ENCODE data around the gene PDHX.

PDHX gene

DNA sequence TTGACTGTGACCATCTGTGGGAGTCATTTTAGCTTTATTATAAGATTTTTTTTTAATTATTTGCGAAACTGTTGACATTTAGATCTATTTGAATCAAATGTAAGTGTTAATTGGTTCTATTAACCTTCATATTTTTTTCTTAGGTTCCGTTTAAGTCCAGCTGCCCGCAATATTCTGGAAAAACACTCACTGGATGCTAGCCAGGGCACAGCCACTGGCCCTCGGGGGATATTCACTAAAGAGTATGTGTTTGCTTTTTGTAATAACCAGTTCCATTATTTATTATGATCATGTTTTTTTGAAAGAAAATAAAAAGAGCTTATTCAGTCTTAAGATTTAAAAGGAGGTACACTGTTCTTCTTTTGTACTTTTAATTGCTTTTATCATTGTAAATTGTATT lies 43.9 kb downstream of the PDHX start:
- DNase-seq = no peak

DNA sequence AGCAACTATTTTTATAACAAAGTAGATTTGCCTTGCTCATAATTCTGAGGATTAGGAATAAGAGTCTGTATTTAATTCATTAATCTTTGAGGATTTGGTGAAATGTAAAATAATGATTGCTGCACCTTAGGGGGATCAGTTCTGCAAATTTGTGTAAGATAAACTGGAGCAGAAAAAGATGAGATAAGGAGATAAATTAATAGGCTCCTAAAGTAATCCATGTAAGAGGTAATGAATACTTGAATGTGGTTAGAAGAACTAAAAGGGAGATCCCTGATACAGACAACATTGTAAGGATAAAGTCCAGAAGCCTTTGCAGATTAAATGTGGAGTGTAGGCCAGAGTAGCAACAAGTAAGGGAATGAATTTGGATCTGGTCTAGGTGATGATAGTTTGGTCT lies 45.6 kb downstream of the PDHX start:
- no peak for DNase-seq

DNA sequence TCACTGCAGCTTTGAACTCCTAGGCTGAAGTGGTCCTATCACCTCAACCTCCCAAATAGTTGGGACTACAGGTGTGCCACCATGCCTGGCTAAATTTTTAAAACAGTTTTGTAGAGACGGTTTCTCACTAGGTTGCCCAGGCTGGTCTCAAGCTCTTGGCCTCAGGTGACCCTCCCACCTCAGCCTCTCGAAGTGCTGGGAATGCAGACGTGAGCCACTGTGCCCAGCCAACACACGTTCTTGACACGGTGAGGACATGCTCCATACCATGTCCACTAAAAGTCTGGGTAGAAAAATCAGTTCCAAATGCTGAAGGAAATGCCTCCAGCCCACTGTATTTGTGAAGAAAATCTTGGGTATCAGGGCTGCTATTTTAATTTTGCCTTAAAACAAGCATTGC lies 46.9 kb downstream of the PDHX start:
- DNase-seq = no peak

DNA sequence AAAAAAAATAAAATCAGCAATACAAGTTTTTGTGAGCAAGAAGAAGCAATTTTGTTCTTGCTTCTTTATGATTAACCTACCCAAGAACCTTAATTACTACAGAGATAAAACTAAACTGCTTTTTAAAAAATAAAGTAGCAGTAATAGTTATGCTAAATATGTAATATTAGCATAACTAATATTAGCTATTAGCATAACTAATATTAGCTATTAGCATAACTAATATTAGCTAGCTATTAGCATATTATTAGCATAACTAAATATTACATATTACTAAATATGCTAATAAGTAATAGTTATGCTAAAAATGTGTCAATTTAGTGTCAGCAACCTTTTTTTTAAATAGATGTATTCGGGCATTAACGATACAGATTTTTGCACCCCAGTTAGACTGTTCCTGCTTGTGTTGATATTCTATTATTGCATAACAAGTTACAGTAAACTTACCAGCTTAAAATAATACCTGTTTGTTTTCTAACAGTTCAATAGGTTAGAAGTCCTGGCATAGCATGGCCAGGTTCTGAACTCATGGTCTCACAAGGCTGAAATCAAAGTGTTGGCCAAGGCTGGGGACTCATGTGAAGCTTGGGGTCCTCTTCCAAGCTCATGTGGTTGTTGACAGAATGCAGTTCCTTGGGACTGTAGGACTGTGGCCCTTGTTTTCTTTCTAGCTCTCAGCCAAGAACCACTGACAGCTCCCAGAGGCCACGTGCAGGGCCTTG lies 48.4 kb downstream of the PDHX start:
- no peak for DNase-seq

DNA sequence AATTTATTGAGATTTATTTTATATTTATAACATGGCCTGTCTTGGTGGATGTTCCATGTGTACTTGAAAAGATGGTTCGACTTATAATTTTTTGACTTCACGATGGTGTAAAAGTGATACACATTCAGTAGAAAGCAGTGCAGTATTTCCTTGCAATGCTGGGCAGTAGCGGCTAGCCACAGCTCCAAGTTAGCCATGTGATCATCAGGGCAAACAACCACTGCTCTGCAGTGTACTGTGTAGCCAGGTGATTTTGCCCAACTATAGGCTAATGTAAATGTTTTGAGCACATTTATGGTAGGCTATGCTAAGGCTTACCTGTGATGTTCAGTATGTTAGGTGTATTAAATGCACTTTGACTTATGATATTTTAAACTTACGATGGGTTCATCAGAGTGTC lies 52.4 kb downstream of the PDHX start:
- DNase-seq = no peak

DNA sequence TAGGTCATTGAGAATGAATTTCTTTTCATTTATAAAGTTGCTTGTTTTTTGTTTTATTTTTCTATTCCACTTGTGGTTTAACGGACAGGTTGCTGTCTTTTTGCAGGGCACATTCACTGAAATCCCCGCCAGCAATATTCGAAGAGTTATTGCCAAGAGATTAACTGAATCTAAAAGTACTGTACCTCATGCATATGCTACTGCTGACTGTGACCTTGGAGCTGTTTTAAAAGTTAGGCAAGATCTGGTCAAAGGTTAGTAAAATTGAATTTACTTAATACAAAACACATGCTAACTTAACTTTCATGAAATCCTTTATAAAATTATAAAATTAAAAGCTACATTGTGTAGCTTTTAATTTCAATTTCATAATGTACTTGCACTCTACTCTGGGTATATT lies 53.6 kb downstream of the PDHX start:
- no peak for DNase-seq

DNA sequence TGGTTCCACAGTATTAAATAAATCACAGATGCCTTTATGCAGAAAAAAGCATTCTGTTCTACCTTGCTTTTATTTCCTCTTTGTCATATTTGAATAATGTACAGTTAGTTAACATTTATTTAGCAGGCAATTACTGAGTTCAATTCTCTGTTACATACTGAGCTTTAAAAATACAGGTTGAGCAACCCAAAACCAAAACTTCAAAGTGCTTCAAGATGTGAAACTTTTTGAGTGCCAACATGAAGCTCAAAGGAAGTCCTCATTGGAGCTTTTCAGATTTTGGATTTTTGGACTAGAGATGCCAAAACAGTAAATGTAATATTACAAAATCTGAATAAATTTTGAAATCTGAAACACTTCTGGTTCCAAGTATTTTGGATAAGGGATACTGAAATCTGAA lies 54.1 kb downstream of the PDHX start:
- no peak for DNase-seq

DNA sequence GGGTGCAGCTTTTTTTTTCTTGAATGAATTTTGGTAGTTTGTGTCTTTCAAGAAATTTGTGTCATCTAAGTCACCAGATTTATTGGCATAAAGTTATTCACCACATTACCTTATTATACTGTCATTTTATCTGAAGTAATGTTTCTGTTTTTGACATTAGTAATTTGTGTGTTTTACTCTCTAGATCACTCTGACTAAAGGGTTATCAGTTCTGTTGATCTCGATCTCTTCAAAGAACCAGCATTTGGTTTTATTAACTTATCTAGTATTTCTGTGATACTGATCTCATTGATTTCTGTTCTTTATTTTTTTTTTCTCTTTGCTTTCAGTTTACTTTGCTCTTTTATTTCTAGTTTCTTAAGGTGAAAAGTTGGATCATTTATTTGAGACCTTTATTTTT lies 55.5 kb downstream of the PDHX start:
- no peak for DNase-seq

DNA sequence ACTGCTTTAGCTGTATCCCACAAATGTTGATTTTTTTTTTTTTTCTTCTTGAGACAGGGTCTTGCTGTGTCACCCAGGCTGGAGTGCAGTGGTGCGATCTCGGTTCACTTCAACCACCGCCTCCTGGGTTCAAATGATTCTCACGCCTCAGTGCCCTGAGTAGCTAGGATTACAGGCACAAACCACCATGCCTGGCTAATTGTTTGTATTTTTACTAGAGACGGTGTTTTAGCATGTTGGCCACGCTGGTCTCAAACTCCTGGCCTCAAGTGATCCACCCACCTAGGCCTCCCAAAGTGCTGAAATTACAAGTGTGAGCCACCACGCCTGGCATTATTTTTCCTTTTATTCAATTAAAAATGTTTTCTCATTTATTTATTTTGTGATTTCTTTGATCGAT lies 55.9 kb downstream of the PDHX start:
- DNase-seq = no peak

DNA sequence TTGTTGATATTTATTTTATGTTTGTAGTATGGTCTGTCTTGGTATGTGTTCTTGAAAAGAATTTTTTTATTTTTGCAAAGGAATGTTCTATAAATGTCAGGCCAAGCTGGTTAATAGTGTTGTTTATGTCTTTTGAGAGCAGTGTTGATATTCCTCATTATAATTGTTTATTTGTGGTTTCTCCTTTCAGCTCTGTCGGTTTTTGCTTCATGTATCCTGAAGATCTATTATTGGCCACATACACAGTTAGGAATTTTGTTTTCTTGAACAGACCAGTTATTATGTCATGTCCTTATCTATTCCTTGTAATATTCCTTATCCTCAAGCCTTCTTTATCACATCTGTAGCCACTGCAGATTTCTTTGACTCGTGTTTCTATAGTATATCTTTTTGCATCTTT lies 56.5 kb downstream of the PDHX start:
- no peak for DNase-seq

DNA sequence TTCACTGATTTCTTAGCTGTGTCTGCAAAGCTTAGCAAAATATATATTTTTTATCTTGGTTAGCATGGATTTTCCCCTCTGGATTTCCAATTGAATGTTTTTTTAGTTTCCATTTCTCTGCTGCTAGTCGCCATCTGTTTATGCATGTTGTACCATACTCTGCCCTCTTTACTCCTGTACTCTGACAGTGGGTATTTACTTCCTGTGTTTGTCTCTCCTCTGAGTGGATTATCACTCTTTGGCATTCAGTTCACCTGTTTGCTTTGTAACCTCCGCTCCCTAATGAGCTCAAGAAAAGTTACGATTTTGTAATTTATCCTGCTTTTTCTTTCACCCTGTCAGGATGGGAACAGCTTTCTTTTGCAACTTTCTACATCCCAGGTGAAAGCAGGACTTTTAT lies 59.1 kb downstream of the PDHX start:
- DNase-seq = no peak

DNA sequence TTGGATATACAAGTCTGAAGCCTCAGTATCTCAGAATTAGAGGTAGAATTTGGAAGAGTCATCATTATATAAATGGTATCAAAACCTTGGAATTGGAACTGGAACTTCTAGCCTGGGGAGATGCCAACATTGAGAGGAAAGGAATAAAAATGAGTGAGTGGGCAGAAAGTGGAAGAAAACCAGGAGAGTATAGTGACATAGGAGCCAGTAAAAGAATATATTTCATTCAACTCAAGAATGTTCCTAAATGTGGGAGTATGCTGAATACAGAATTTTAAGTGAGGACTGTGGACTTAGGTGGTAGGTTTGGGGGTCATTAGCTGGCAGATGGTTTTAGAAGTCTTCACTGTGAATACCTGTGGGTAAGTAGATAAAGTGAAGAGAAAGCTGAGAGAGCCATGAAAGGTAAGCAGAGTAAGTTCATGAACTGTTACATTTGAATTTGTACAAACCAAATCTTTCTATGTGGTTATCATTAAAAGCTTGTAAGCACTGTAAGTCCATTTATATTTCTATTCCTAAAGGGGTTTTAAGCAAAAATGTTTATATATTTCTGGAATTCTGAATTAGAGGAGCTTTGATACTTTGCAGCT lies 60.2 kb downstream of the PDHX start:
- DNase-seq = no peak

DNA sequence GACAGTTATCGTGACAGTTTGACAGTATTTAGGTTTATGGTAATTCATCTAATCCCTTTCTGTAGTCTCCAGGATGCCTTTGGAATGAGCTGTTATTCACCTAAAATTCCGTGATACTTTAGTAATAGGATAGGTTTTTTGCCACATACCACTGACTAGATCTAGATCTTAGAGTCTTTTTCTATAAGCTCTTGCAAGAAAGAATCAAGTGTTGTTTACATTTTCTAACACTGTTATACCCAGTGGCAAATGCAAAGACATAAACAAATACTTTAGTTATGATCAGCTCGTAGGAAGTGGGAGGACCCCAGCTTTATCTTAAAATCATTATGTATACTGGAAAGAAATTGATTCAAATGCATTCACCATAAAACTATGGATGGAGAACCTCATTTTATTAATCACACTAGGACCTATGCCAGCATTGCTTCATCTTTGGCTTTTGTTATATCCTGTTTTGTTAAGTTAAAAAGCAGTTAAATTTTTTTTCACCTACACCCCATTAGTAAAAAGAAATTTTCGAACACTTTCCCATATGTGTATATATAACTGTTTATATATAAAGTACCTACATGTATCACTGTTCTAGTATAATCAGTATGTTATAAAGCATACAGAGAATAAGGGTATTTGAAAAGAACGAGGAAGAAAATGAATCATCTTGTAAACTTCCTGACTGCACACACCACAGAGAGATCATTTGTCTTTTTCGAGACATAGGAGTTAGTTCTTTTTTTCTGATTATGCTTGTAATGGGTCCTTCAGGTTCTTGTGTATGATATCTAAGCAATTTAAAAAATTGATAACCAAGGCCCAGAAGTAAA lies 60.9 kb downstream of the PDHX start:
- DNase-seq = peak in 1 of 2 donors; percentile 69

DNA sequence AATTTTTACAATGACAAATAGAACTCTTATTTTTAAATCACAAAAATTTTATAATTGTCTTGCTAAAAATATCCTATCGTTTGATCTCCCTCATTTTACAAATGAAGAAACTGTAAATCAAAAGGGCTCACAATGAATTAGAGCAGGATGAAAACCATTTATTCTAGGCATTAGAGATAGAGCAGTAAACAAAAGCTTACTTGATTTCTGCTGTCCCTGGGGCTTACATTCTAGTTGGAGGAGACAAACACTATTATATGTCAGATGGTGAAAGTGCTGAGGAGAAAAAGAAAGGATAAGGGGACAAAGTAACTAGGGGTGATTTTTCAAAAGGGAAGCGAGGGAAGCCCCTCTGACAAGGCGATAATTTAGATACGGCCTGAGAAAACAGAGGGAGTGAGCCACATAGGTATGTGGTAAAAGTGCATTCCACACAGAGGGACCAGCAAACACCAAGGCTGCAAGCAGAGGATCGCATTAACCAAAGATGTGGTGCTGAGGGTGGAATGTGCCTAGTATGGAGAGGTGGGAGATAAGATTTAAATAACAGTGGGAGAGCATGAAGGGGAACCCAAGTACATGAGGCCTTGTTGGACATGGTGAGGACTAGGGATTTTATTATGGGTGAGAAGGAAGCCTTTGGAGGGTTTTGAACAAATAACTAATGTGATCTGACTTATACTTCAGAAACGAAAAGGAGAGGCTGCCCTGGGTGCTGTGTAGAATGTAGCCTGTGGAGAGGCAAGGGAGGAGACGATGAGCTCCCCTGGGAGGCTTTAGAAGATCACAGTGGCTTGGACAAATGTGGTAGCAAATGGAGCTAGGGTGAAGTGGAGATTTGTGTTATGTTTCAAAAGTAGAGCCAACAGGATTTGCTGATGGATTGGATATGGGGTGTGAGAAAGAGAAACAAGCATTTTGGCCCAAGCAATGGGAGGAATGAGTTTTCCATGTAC lies 62.1 kb downstream of the PDHX start:
- DNase-seq = no peak

DNA sequence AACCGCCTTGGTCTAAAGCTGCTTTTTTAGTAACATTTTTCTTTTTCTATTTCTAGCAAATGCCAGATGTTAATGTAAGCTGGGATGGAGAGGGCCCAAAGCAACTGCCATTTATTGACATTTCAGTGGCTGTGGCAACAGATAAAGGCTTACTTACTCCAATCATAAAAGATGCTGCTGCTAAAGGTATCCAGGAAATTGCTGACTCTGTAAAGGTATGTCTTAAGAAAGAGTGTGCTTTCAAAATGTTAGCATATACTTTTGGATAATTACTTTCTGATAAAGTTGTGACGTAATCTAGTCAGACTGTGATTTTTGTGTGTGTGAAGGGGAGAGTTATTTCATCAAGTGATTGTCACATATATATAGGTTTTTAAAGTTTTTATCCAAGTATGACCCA lies 68.1 kb downstream of the PDHX start:
- DNase-seq = no peak

DNA sequence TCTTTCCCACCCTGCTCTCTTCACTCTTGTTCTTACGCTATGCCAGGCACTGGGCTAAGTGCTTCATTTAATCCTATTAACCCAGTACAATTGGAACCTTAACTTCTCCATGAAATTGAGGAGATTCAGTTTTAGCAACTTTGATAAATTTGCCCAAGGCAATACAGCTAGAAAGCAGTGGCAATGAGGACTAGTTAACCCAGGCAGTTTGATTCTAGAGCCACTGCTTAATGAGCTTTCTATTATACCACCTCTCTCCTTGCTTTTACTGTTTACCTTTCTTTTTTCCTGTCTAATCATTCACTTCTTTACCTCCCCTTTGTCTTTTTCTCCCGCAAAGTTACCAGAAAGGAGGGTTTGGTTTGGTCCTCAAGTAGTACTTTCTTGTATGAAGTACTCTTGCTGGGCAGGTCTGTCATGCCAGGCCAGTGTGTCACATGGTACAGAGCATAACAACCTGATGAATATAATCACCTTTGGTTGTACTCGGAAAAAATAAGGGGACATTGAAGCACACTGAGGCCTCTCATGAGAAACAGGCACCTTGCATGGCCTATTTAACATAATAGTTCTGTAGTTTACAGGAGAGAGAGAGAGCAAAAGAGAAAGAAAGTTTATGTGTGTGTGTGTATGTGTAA lies 70.6 kb downstream of the PDHX start:
- DNase-seq = no peak

DNA sequence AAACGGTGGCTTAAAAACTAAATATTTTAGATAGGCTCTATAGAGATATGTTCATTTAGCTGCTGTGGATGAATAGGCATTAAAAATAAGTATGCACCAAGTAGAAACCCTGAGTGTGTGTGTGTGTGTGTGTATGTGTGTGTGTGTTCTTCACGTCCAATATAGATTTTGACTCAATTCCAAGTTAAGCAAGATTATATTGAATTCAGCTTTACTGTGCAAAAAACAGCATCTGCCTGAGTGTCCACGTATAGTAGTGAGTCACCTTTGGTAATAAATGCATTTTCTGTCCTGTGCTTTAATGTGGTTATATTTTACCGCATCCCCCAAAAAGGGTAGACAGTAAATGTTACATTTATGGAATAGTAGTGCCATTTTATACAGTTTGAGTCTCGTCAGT lies 71.2 kb downstream of the PDHX start:
- DNase-seq = no peak

DNA sequence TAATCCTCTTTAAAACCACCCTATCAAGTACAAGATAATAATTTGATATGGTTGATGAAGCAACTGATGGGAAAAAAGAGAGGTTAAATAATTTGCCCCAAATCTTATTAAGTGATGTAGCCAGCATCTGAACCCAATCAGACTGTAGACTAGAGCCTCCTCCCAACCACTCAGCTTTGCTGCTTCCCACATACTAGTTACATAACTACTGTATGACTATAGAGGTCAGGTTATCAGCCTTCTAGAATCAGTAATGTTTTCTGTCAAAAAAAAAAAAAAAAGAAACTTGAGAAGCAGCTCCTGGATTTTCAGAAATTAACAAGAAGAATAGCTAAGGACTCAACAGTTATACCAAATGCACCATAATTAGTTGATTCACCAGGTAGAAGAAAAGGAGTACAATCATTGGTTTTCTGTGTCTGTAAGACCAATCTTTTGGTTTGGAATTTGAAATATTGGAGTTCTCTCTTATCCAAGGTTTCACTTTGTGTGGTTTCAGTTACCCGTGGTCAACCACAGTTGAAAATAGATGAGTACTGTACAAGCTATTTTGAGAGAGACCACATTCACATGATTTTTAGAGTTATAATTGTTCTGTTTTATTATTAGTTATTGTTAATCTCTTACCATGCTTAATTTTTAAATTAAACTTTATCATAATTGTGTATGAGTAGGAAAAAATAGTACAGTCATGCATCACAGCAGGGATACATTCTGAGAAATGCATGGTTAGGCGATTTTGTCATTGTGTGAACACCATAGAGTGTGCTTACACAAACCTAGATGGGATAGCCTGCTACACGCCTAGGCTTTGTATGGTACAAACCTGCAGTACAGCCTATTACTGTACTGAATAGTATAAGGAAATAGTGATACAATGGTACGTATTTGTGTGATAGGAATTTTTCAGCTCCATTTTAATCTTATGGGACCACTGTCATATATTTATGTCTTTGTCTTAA lies 72.2 kb downstream of the PDHX start:
- DNase-seq = no peak

DNA sequence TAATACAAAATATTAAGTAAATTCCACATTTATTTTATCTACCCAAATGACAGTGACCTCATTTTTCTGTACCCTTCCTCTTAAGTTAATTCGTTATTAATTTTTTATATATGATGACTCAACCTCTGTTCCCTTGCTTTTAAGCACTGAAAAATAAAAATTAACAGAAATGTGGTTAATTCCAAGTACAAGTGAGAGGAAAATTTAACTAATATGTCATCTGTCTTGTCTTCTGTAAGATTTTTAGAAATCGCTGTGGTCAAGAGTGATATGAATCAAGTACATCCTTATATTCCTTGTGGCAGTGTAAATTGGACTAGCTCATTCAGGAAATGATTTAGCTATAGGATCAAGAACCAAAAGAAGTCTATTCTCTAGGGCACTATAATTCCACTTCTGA lies 74.5 kb downstream of the PDHX start:
- no peak for DNase-seq

DNA sequence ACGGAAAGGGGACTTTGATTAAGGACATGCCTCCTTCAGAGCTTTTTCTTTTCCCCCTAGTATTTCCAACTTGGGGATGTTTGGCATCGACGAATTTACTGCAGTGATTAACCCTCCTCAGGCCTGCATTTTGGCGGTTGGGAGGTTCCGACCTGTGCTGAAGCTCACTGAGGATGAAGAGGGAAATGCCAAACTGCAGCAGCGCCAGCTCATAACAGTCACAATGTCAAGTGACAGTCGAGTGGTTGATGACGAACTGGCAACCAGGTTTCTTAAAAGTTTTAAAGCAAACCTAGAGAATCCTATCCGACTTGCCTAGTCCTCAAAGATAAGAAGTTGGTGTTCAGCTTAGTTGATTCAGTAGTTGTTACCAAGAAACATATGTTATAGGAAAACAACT lies 78.4 kb downstream of the PDHX start:
- DNase-seq = no peak

DNA sequence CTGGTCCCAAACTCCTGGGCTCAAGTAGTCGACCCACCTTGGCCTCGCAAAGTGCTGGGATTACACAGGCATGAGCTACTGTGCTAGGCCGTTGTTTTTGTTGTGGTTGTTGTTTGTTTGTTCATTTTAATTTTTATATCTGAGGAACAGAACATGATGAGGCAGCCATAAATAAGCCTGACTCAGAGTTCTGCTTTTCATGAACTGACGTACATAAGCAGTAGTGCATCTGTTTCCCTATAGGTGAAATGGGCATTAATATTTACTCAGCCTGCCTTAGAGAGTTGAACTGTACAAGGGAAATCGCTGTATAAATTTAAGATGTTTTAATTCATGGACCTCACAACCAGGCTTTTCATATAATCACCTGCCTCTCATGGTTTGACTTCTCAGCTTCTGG lies 80.5 kb downstream of the PDHX start:
- peak in 1 of 2 donors; percentile 35 for DNase-seq

Data from bone marrow (tissue), 2 donors.